Peyer's patch (tissue), 4 donors: ENCODE measurements around the gene MAP3K5. TPM values are rescaled to one million over a fixed set of nuclear protein-coding genes. Genes with fewer than 3 reads are reported as not detected.

Experiments
- DNase-seq, 3 donors: peaks; one replicate each; pipeline ENCODE4 v3.0.0-alpha.2; 2017 to 2019
- H3K27ac ChIP-seq, 4 donors: fragments of 200-600 bp; sonication (generic); one replicate each; pipeline ENCODE4 v1.5.1; 2016 to 2019
- H3K27me3 ChIP-seq, 2 donors: fragments of 200-600 bp; sonication (generic); one replicate each; pipeline ENCODE4 v1.5.1; 2019
- H3K36me3 ChIP-seq, 3 donors: fragments of 200-600 bp; sonication (generic); one replicate each; pipeline ENCODE4 v1.5.1; 2016 to 2019
- H3K4me1 ChIP-seq, 4 donors: fragments of 200-600 bp; sonication (generic); one replicate each; pipeline ENCODE4 v1.5.1; 2016 to 2019
- H3K4me3 ChIP-seq, 4 donors: fragments of 200-600 bp; sonication (generic); 1 replicate in 3 of 4; 2 replicates in 1 of 4; pipeline ENCODE4 v1.5.1; 2016 to 2019; ENCODE audit warnings: mild to moderate bottlenecking in 1 of 4
- H3K9me3 ChIP-seq, 4 donors: fragments of 200-600 bp; sonication (generic); one replicate each; pipeline ENCODE4 v1.5.1; 2016 to 2019; ENCODE audit warnings: mild to moderate bottlenecking in 1 of 4
- CTCF ChIP-seq, 6 experiments: fragments of 450-650 bp in 4 of 6; fragments of 200-600 bp in 2 of 6; sonication (generic) in 1 of 6; IDR thresholded peaks; one replicate each; pipeline ENCODE4 v1.5.1; 2017 to 2019; ENCODE audit warnings: antibody characterized with exemption in 6 of 6, mild to moderate bottlenecking in 3 of 6, moderate library complexity in 1 of 6
- POLR2A ChIP-seq, 2 donors: fragments of 450-650 bp; IDR thresholded peaks; one replicate each; pipeline ENCODE4 v1.5.1; 2017; ENCODE audit warnings: antibody characterized with exemption in 2 of 2, mild to moderate bottlenecking in 2 of 2, moderate library complexity in 2 of 2
- total RNA-seq, 4 donors: library from RNA; depleted of rRNA; stranded (reverse); fragments of >200 nt; gene quantifications; one replicate each; pipeline ENCODE4 v1.1.0, GENCODE V29; 2016

The MAP3K5 gene
- total RNA-seq, 4 donors from 2014 or later: 14.2 to 46.2 (median 23.2) TPM

GRCh38 chr6:136607932-136608772, 184.1 kb downstream of the MAP3K5 start:
- peak; percentile 67 to 91 (median 71) for DNase-seq
- Histone ChIP-seq H3K27me3 (no peaks in the 10 kb centered on the region), H3K4me1 (peaks cover 0 to 25% (median 0%) of the 10 kb centered on the region in 4 donors), H3K36me3 (peaks cover 0 to 8% (median 0%) of the 10 kb centered on the region in 3 donors), H3K27ac (peak overlapping the region in 2 of 4 donors; percentile 37 to 62), H3K4me3 (no peak overlapping the region), H3K9me3 (no peaks in the 10 kb centered on the region)
- TF ChIP-seq CTCF (IDR thresholded peaks at IDR 0.05): peak; percentile 56 to 88 (median 73)
- TF ChIP-seq POLR2A (IDR thresholded peaks at IDR 0.05): no peak

GRCh38 chr6:136607204-136607931, 184.9 kb downstream of the MAP3K5 start:
- Histone ChIP-seq H3K4me1 (peaks cover 0 to 25% (median 0%) of the 10 kb centered on the region in 4 donors), H3K27ac (no peak overlapping the region), H3K27me3 (no peaks in the 10 kb centered on the region), H3K36me3 (peaks cover 0 to 7% (median 0%) of the 10 kb centered on the region in 3 donors), H3K4me3 (no peak overlapping the region), H3K9me3 (no peaks in the 10 kb centered on the region)
- no peak for DNase-seq
- TF ChIP-seq POLR2A (IDR thresholded peaks at IDR 0.05) (no peak), CTCF (IDR thresholded peaks at IDR 0.05) (no peak)

- TF ChIP-seq CTCF (IDR thresholded peaks at IDR 0.05) (no peak), POLR2A (IDR thresholded peaks at IDR 0.05) (no peak)
- H3K4me3 ChIP-seq: no peak overlapping the region
- no peak overlapping the region for H3K27ac ChIP-seq
- H3K27me3 ChIP-seq: no peaks in the 10 kb centered on the region
- H3K4me1 ChIP-seq: peaks cover 0 to 23% (median 0%) of the 10 kb centered on the region in 4 donors
- DNase-seq: no peak
- peaks cover 0 to 7% (median 0%) of the 10 kb centered on the region in 3 donors for H3K36me3 ChIP-seq
- H3K9me3 ChIP-seq: no peaks in the 10 kb centered on the region
These were observed 187.3 kb downstream of the MAP3K5 start for GRCh38 chr6:136604928-136605510.

DNA sequence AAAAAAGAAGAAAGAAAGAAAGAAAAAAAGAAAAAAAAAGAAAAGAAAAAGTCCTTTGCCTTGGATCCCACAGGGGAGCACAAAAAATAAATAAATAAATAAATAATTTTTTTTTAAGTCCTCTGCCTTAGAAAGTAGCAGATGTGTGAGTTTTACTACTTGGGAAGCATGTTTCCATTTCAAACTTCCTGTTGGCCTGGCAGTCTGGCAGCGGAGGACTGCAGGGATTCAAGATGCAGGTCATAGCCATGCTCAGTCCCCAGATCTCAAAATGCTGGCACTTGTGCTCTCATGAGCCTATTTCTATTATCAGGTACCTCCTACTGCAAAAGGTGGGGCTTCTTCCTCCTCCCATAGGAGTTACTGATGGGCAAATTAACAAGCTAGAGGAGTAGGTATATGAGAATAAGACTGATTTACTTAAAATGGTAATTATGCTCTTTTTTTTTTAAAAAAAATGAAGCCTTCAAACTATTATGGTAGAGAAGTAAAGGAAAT, 187.9 kb downstream of the MAP3K5 start:
- Histone ChIP-seq H3K27ac (no peak overlapping the region), H3K4me1 (peaks cover 0 to 17% (median 0%) of the 10 kb centered on the region in 4 donors), H3K4me3 (no peak overlapping the region), H3K9me3 (no peaks in the 10 kb centered on the region), H3K27me3 (no peaks in the 10 kb centered on the region), H3K36me3 (peaks cover 0 to 7% (median 0%) of the 10 kb centered on the region in 3 donors)
- TF ChIP-seq POLR2A (IDR thresholded peaks at IDR 0.05) (no peak), CTCF (IDR thresholded peaks at IDR 0.05) (no peak)
- no peak for DNase-seq

DNA sequence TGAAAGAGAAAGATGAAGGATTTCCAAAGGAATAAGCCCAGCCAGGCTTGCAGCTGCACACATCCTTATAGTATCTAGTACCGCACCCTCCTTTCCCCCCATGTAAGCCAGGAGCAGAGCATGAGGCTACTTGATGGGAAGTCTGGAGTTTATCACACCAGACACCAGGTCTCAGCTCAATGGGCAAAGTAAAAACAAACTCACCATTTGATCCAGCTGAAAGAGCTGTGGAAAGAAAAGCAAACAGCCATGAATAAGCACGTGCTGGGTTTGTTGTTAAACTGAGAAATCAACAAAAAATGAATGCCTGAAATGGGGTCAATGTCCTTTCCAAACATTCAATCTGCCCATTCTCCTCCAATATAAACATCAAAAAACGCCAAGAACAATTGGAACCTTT, 191.5 kb downstream of the MAP3K5 start:
- no peak for DNase-seq
- no peaks in the 10 kb centered on the region for H3K27me3 ChIP-seq
- H3K9me3 ChIP-seq: no peaks in the 10 kb centered on the region
- H3K36me3 ChIP-seq: peaks cover 0 to 12% (median 0%) of the 10 kb centered on the region in 3 donors
- no peak overlapping the region for H3K4me3 ChIP-seq
- peak overlapping the region in 1 of 4 donors; percentile 28 for H3K27ac ChIP-seq
- TF ChIP-seq POLR2A (IDR thresholded peaks at IDR 0.05) (no peak), CTCF (IDR thresholded peaks at IDR 0.05) (no peak)
- no peaks in the 10 kb centered on the region for H3K4me1 ChIP-seq
